GM19351 (cell line): ENCODE data around the gene B9D1.

Experiments
- ATAC-seq: cut with Tn5 transposase; IDR thresholded peaks from one replicate; pipeline ENCODE4 v1.9.1; 2021; ENCODE audit warnings: mild to moderate bottlenecking, moderate library complexity; ENCODE audit not compliant: unreplicated experiment

Gene B9D1

GRCh38 chr17:19305256-19305655 is 57.3 kb downstream of the B9D1 start:
- ATAC-seq = no peak

GRCh38 chr17:19304751-19305150 is 57.8 kb downstream of the B9D1 start:
- ATAC-seq = no peak

GRCh38 chr17:19304209-19304608 is 58.3 kb downstream of the B9D1 start:
- no peak for ATAC-seq

- no peak for ATAC-seq
Observed at GRCh38 chr17:19303367-19303776, 59.2 kb downstream of the B9D1 start.

- no peak for ATAC-seq
Observed at GRCh38 chr17:19302791-19303331, 59.7 kb downstream of the B9D1 start.

- ATAC-seq = no peak
Observed at GRCh38 chr17:19301973-19302372, 60.5 kb downstream of the B9D1 start.

- ATAC-seq = no peak
Observed at GRCh38 chr17:19301274-19301951, 61.1 kb downstream of the B9D1 start.

GRCh38 chr17:19299866-19300265 is 62.7 kb downstream of the B9D1 start:
- ATAC-seq = no peak

GRCh38 chr17:19299214-19299747 is 63.2 kb downstream of the B9D1 start:
- no peak for ATAC-seq

GRCh38 chr17:19298569-19299213 is 63.8 kb downstream of the B9D1 start:
- ATAC-seq = no peak

GRCh38 chr17:19296786-19297778 is 65.4 kb downstream of the B9D1 start:
- no peak for ATAC-seq

GRCh38 chr17:19295473-19296135 is 66.9 kb downstream of the B9D1 start:
- no peak for ATAC-seq

- ATAC-seq = no peak
Observed at GRCh38 chr17:19294443-19294842, 68.1 kb downstream of the B9D1 start.
